B cell (primary cell): ENCODE data around the gene LNPK. TPM values are rescaled to one million over a fixed set of nuclear protein-coding genes. Genes with fewer than 3 reads are reported as not detected.

Experiments used
- ATAC-seq: fragments of 200-7000 bp; cut with Tn5 transposase; one replicate; pipeline ENCODE4 v1.10.0; 2021; ENCODE audit warnings: low read depth, mild to moderate bottlenecking, moderate number of reproducible peaks, moderate library complexity
- CTCF ChIA-PET: fragments of 350-600 bp; sonication (Branson Sonifier 250); formaldehyde crosslinking; loops from one replicate; lab custom pipeline; 2021; ENCODE audit warnings: antibody characterized with exemption, inconsistent platforms; lab: Charles Lee
- POLR2A ChIA-PET: fragments of 350-600 bp; sonication (Branson Sonifier 250); formaldehyde crosslinking; loops from one replicate; lab custom pipeline; 2021; ENCODE audit warnings: antibody characterized with exemption; lab: Charles Lee
- DNase-seq: peaks from one replicate; pipeline ENCODE4 v3.0.0; 2013
- H2AFZ ChIP-seq: 2 replicates; pipeline ENCODE4 v1.6.1; 2012; ENCODE audit warnings: mild to moderate bottlenecking, low read depth, low read length; ENCODE audit not compliant: insufficient read depth, poor library complexity, severe bottlenecking
- H3K27ac ChIP-seq, 2 donors: 1 replicate in 1 of 2; 2 replicates in 1 of 2; pipeline ENCODE4 v1.5.1; 2012 to 2013; ENCODE audit warnings: low read length in 2 of 2, mild to moderate bottlenecking in 2 of 2, moderate library complexity in 1 of 2
- H3K27me3 ChIP-seq, 4 experiments: fragments of 200-600 bp in 1 of 4; sonication (generic) in 1 of 4; replicated peaks in 1 of 4; 1 replicate in 2 of 4; 2 replicates in 2 of 4; pipeline versions ENCODE4 v1.6.1 to v1.7.0; 2013 to 2016; ENCODE audit warnings: low read length in 3 of 4, mild to moderate bottlenecking in 2 of 4, mixed read lengths in 1 of 4, moderate library complexity in 1 of 4; ENCODE audit not compliant: insufficient read depth in 4 of 4, control insufficient read depth in 3 of 4; ENCODE audit errors: control extremely low read depth in 1 of 4
- H3K36me3 ChIP-seq, 2 experiments: replicated peaks in 1 of 2; 1 replicate in 1 of 2; 2 replicates in 1 of 2; pipeline versions ENCODE4 v1.6.1 to v1.7.1; 2013; ENCODE audit warnings: low read length in 1 of 2; ENCODE audit not compliant: insufficient read depth in 2 of 2, control insufficient read depth in 1 of 2; ENCODE audit errors: control extremely low read depth in 1 of 2, extremely low read depth in 1 of 2
- H3K4me1 ChIP-seq, 2 donors: fragments of 200-600 bp in 1 of 2; sonication (generic) in 1 of 2; 1 replicate in 1 of 2; 2 replicates in 1 of 2; pipeline versions ENCODE4 v1.5.1 to v1.6.1; 2013 to 2017; ENCODE audit warnings: low read length in 2 of 2; ENCODE audit not compliant: control insufficient read depth in 2 of 2, insufficient read depth in 2 of 2
- H3K4me2 ChIP-seq: replicated peaks from 2 replicates; pipeline ENCODE3; 2012; ENCODE audit warnings: mild to moderate bottlenecking, low read depth, low read length; ENCODE audit not compliant: poor library complexity, severe bottlenecking
- H3K4me3 ChIP-seq, 5 experiments: fragments of 200-600 bp in 1 of 5; sonication (generic) in 1 of 5; 1 replicate in 3 of 5; 2 replicates in 2 of 5; pipeline versions ENCODE4 v1.5.1 to v1.7.0; 2011 to 2016; ENCODE audit warnings: low read length in 4 of 5, mild to moderate bottlenecking in 4 of 5, low read depth in 2 of 5, control low read depth in 1 of 5, moderate library complexity in 1 of 5; ENCODE audit not compliant: insufficient read depth in 1 of 5; ENCODE audit errors: control extremely low read depth in 1 of 5, extremely low read depth in 1 of 5
- H3K79me2 ChIP-seq: fragments of 200-600 bp; sonication (generic); one replicate; pipeline ENCODE4 v1.6.0; 2016; ENCODE audit warnings: low read length; ENCODE audit not compliant: control insufficient read depth, insufficient read depth
- H3K9ac ChIP-seq: fragments of 200-600 bp; sonication (generic); 2 replicates; pipeline ENCODE4 v1.6.1; 2017; ENCODE audit warnings: mild to moderate bottlenecking, low read length, moderate library complexity
- H3K9me3 ChIP-seq, 3 donors: one replicate each; pipeline versions ENCODE4 v1.6.1 to v1.7.1; 2013; ENCODE audit warnings: low read length in 2 of 3; ENCODE audit not compliant: control insufficient read depth in 2 of 3, insufficient read depth in 1 of 3; ENCODE audit errors: control extremely low read depth in 1 of 3
- H4K20me1 ChIP-seq: 2 replicates; pipeline ENCODE4 v1.6.0; 2012; ENCODE audit warnings: mild to moderate bottlenecking, low read length; ENCODE audit not compliant: insufficient read depth, control insufficient read depth, poor library complexity, severe bottlenecking
- H3K27ac Mint-ChIP-seq: one replicate; pipeline ENCODE4 v1.8.0; 2021; ENCODE audit warnings: mixed read lengths
- H3K27me3 Mint-ChIP-seq: one replicate; pipeline ENCODE4 v1.8.0; 2021; ENCODE audit warnings: mixed read lengths
- H3K4me1 Mint-ChIP-seq: one replicate; pipeline ENCODE4 v1.8.0; 2021; ENCODE audit warnings: mixed read lengths
- H3K4me3 Mint-ChIP-seq: one replicate; pipeline ENCODE4 v1.8.0; 2021; ENCODE audit warnings: mixed read lengths
- H3K9me3 Mint-ChIP-seq: one replicate; pipeline ENCODE4 v1.8.0; 2022; ENCODE audit warnings: mixed read lengths; ENCODE audit not compliant: insufficient read depth
- EZH2 ChIP-seq: IDR thresholded peaks from 2 replicates; pipeline ENCODE4 v1.6.1; 2012; ENCODE audit warnings: borderline replicate concordance, low read depth, mild to moderate bottlenecking, moderate library complexity, low read length; ENCODE audit not compliant: insufficient read depth, poor library complexity, severe bottlenecking
- WGBS: methylation state at CpG from one replicate; pipeline ENCODE4 v1.1.5; 2013; ENCODE audit warnings: missing lambda C conversion rate; ENCODE audit not compliant: insufficient coverage; 5-methylcytosine and 5-hydroxymethylcytosine counted together
- intact Hi-C: fragments of 100-400 bp; cut with micrococcal nuclease; formaldehyde crosslinking; loops from one replicate; pipeline ENCODE4 v1.10.0; 2022
- polyA plus RNA-seq: library from polyadenylated mRNA; depleted of rRNA; stranded (reverse); fragments of >200 nt; gene quantifications from 2 replicates; pipeline ENCODE4 v1.2.3, GENCODE V29; 2012
- total RNA-seq, 2 donors: library from RNA; stranded (reverse); fragments of 120-200 nt in 1 of 2; gene quantifications; 1 replicate in 1 of 2; 2 replicates in 1 of 2; pipeline versions ENCODE4 v1.2.3 to v1.2.4, GENCODE V29; 2013 to 2022
- TF ChIP-seq, protein P1 (sequence below): fragments of 200-600 bp; IDR thresholded peaks from one replicate; pipeline ENCODE4 v1.8.0; 2022; ENCODE audit warnings: antibody characterized with exemption, mild to moderate bottlenecking

LNPK gene
- total and polyA plus RNA-seq, 2 donors (not counting 1 experiment from before 2014, with no cell fraction given): 3.2 to 15.9 TPM

DNA sequence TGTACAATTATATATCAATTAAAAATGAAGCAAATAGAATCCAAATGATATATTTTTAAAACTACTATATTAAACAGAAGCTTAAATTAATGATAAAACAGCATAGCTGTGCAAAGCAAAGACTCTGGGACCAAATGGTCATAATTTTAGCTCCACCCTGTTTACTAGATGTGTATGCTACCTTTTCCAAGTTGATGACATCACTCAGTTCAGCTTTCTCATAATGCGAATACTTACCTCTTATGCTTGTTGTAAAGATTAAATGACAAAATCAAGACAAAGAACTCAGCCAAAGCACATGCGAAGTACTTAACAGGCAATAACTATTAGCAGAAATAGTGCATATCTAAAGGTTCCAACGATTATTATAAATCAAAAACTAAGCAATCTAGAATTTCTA lies 51.6 kb downstream of the LNPK start:
- no peaks in the 10 kb centered on the region for H4K20me1 ChIP-seq
- DNase-seq: no peak
- TF ChIP-seq, protein P1, sequence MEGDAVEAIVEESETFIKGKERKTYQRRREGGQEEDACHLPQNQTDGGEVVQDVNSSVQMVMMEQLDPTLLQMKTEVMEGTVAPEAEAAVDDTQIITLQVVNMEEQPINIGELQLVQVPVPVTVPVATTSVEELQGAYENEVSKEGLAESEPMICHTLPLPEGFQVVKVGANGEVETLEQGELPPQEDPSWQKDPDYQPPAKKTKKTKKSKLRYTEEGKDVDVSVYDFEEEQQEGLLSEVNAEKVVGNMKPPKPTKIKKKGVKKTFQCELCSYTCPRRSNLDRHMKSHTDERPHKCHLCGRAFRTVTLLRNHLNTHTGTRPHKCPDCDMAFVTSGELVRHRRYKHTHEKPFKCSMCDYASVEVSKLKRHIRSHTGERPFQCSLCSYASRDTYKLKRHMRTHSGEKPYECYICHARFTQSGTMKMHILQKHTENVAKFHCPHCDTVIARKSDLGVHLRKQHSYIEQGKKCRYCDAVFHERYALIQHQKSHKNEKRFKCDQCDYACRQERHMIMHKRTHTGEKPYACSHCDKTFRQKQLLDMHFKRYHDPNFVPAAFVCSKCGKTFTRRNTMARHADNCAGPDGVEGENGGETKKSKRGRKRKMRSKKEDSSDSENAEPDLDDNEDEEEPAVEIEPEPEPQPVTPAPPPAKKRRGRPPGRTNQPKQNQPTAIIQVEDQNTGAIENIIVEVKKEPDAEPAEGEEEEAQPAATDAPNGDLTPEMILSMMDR: no peak
- no peak for TF ChIP-seq EZH2
- no peak overlapping the region for H3K4me2 ChIP-seq
- Mint-ChIP-seq H3K4me3 (no peak overlapping the region), H3K9me3 (peaks cover 2% of the 10 kb centered on the region), H3K4me1 (no peaks in the 10 kb centered on the region), H3K27ac (no peak overlapping the region), H3K27me3 (no peaks in the 10 kb centered on the region)
- POLR2A ChIA-PET: no interaction called here
- no peak for ATAC-seq
- peaks cover 0 to 3% of the 10 kb centered on the region in 2 experiments for H3K36me3 ChIP-seq
- WGBS: no CpG with 5 or more reads among the region's 3 CpGs
- intact Hi-C loops: no loop called here
- no peak overlapping the region for H3K27ac ChIP-seq
- no peak overlapping the region for H3K9ac ChIP-seq
- no peaks in the 10 kb centered on the region for H3K9me3 ChIP-seq
- CTCF ChIA-PET: no interaction called here
- H3K79me2 ChIP-seq: no peaks in the 10 kb centered on the region
- H3K27me3 ChIP-seq: no peaks in the 10 kb centered on the region
- H3K4me1 ChIP-seq: no peaks in the 10 kb centered on the region
- no peak overlapping the region for H3K4me3 ChIP-seq
- H2AFZ ChIP-seq: no peak overlapping the region

DNA sequence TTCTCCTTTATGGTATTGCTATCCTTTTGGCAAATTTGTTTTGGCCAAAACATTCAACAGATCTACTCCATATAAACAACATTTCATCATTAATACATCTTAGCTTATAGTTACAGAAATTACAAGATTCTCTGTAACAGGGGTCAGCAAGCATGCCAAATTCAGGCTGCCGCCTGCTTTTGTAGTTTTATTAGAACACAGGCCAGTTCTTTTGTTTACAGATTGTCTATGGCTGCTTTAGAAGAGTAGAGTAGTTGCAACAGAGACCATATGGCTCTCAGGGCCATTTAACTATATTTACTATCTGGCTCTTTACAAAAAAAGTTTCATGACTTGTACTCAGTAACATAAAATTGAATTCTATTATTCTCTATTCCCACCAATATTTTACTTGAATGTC lies 53.9 kb downstream of the LNPK start:
- H3K9ac ChIP-seq: no peak overlapping the region
- H3K4me3 ChIP-seq: no peak overlapping the region
- H3K79me2 ChIP-seq: no peaks in the 10 kb centered on the region
- Mint-ChIP-seq H3K4me3 (no peak overlapping the region), H3K27me3 (no peaks in the 10 kb centered on the region), H3K4me1 (no peaks in the 10 kb centered on the region), H3K9me3 (peaks cover 2% of the 10 kb centered on the region), H3K27ac (no peak overlapping the region)
- DNase-seq (no peak), ATAC-seq (no peak)
- H4K20me1 ChIP-seq: no peaks in the 10 kb centered on the region
- H3K36me3 ChIP-seq: peaks cover 0 to 1% of the 10 kb centered on the region in 2 experiments
- H2AFZ ChIP-seq: no peak overlapping the region
- CTCF ChIA-PET: interaction anchor here (0.6 kb wide), 1 partner anchor 1216 kb away, joined by 4 read pairs; no protein-coding TSS in a partner anchor
- no peak overlapping the region for H3K27ac ChIP-seq
- no peaks in the 10 kb centered on the region for H3K4me1 ChIP-seq
- intact Hi-C loops: no loop called here
- TF ChIP-seq, protein P1: no peak
- TF ChIP-seq EZH2: no peak
- no peak overlapping the region for H3K4me2 ChIP-seq
- H3K27me3 ChIP-seq: no peaks in the 10 kb centered on the region
- POLR2A ChIA-PET: no interaction called here
- H3K9me3 ChIP-seq: no peaks in the 10 kb centered on the region
- no CpG with 5 or more reads among the region's 1 CpG for WGBS
